GM19025 (cell line): ENCODE results near the gene CACNB1.

ENCODE experiments used
- ATAC-seq: cut with Tn5 transposase; IDR thresholded peaks from one replicate; pipeline ENCODE4 v1.9.1; 2021; ENCODE audit warnings: mild to moderate bottlenecking, low read depth, moderate library complexity; ENCODE audit not compliant: unreplicated experiment

Gene CACNB1

GRCh38 chr17:39153599-39154051 lies 43.8 kb downstream of the CACNB1 start:
- peak; percentile 38 for ATAC-seq

DNA sequence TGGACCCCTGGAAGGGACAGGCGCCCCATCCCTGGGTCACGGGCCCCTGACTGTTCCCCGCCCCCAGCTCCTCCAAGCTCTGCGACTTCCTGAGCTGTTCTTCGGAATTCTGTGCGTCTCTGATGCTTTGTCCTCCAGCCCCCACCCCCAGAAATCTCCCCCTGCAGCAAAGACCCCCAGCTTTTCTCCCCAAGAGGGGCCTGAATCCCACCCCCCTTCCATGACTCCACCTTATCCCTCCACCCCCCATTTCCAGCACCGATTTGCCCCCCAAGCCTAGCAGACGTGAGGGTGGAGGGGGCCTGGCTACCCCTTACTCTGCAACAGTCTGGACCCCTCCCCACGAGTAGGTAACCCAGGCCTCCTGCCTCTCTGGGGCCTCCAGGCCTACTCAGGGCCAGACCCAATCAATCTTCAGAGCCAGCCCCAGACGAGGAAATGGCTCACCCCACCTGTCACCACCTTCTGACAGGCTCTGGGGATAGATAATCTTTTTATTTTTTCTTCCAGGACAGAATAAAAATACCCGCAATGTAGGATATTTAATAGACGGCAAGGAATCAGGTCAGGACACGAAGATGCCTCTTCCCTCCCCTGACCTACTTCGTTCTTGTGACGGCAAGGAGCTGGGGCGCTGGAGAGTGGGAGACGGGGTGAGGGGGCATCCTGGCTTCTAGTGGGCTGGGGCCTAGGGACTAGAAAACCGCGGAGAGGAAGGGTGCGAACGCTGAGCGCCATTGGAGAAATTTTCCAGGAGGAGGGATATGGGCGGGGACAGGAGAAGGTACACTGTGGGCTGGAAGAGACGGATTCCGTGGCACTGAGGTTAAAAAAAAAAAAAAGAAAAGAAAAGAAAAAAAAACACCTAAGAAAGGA lies 45.3 kb downstream of the CACNB1 start:
- ATAC-seq = no peak

- ATAC-seq = no peak
Measured at GRCh38 chr17:39151150-39151942, 46.1 kb downstream of the CACNB1 start, which contains the start of gene PLXDC1. Gene PLXDC1 (minus strand): TSS chr17:39151637. CDS start chr17:39151437, 200 bp downstream.

GRCh38 chr17:39150795-39151149 lies 46.7 kb downstream of the CACNB1 start:
- no peak for ATAC-seq

DNA sequence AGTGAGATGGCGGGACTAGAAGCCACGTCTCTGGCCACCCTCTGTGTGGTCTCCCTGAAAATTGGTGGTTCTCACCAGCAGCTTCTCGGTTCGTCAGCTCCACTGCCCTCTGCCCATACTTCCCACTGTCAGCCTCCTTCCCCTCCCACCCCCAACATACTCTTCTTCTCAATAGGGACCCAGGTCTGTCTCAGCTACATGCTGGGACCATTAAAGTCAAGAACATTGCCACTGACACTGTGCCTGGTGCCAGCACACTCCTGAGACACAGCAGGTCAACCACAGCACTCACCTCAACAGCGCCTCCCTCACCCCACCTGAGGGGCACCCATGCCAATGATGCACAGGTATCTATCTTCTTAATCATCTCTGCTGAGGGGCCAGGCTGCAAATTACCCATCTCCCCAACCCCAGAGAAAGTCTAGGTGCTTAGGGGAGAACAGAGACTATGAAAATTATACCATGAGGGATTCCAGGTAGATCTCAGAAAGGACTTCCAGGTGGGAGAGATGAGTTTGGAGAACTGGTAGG lies 47.3 kb downstream of the CACNB1 start:
- ATAC-seq = no peak

GRCh38 chr17:39147221-39148185 lies 50.0 kb downstream of the CACNB1 start:
- no peak for ATAC-seq

GRCh38 chr17:39146273-39146672 lies 51.2 kb downstream of the CACNB1 start:
- no peak for ATAC-seq

- no peak for ATAC-seq
Measured at GRCh38 chr17:39145143-39145542, 52.3 kb downstream of the CACNB1 start.

GRCh38 chr17:39144416-39144840 lies 53.0 kb downstream of the CACNB1 start:
- no peak for ATAC-seq

DNA sequence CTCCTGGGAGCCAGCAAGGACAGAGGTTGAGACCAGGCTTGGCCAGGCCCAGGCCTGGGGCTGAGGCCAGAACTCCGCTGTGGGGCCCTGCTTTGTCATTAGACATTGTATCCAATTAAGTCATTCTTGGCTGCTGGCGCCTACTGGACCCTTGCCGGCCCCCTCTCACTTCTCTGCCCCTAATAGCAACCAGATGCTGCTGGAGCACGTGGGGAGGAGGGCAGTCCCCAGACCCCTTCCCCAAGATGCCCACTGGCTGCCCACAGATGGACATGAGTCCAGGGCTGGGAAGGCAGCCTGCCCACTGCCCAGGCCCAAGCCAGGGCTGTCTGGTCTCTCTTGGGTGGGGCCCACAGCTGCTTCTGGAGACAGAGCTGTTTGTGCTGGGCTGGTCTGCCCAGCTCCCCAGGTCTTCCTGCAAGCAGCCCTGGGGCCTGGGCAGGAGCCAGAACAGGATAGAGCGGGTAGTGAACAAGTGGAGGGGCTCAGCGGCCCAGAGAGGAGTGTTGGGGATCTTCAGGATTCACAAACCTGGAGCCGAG lies 53.8 kb downstream of the CACNB1 start:
- no peak for ATAC-seq

DNA sequence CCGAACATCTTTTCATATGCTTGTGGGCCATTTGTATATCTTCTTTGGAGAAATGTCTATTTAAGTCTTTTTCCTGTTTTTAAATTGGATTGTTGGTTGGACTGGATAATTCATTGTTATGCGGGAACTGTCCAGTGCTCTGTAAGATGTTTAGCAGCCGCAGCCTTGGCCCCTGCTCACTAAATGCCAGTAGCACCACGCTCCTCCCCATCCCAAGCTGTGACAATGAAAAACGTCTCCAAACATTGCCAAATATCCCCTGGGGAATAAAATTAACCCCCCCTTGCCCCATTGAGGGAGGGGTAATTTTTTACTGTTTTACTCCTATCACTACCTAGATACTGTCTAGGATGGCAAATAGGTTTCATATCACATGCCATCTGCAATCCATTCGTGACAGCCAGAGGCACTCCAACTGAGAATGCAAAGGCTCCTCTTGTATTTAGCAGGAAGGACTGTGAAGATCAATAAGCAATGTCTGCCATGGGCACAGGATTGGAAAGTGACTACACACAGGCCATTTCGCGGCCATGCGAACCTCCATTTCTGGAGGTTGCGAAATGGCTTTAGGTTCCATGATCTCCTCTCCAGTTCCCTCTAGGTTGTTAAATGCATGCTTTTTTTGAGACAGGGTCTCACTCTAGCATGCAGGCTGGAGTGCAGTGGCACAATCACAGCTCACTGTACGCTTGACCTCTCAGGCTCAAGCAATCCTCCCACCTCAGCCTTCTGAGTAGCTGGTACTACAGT lies 55.4 kb downstream of the CACNB1 start:
- no peak for ATAC-seq

- no peak for ATAC-seq
Measured at GRCh38 chr17:39141294-39141693, 56.2 kb downstream of the CACNB1 start.

DNA sequence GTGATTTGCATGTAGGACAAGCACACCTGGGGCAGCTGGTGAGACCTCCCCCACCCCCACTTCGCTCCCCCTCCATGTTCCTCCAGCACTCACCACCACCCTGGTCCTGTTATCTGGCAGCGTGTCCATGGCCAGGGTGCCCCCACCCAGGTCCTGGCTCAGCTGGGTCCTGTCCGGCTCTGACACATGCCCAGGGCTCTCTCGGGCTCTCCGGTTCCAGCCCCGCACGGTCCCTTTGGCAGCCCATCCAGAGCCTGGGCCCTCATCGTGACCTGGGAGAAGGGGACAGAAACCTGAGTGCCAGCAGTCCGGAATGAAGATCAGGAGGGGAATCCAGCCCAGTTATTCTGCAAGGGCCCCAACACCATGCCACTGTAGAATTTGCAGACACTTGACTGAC lies 57.9 kb downstream of the CACNB1 start:
- ATAC-seq = no peak

DNA sequence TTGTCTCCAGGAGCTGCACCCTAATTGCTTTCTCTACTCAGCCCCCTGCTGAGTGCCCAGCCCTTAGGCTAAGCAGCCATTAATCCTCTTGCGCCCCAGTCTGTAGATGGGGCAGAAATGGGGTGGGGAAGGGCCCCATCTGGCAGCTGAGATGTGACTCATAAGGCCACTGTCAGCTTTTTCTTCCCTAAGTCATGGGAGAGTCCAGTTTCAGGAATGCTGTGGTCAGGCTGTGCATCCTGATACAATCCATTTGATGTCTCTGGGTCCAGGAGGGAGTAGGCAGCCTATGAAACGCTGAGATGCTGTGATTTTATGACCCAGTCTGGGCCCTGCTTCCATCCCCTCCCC lies 58.3 kb downstream of the CACNB1 start:
- no peak for ATAC-seq

DNA sequence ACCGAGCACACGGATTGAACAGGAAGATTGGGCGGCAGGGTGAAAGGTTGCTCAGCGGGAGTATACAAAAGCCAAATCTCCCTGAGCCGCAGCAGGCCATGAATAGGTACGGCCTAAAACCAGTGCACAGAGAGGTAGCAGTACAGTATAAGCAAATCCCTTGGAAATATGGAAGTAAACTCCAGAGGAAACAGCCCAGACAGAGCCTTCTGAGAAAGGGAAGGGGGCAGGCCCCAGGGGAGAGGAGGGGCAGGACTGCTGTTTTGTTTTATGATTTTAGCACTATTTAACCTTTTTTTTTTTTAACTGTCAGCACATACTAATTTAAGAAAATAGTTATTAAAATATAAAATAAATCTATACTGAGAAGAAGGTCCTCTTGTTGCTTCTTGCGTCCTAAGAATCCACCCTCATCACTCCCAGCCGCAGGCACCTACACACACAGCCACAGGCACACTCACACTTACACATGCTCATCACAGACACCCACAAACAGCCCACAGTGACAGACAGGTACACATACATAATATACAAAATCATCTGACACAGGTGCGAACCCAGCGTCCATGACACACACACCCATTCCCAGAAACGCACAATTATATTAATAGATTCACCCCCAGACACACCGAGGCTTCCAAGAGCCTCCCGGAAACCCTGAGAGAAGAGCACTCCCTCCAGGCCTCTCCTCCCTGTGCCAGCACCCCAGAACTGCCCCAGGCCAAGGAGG lies 58.9 kb downstream of the CACNB1 start:
- no peak for ATAC-seq

GRCh38 chr17:39134878-39135277 lies 62.6 kb downstream of the CACNB1 start:
- no peak for ATAC-seq

GRCh38 chr17:39132192-39132610 lies 65.3 kb downstream of the CACNB1 start:
- ATAC-seq = no peak

DNA sequence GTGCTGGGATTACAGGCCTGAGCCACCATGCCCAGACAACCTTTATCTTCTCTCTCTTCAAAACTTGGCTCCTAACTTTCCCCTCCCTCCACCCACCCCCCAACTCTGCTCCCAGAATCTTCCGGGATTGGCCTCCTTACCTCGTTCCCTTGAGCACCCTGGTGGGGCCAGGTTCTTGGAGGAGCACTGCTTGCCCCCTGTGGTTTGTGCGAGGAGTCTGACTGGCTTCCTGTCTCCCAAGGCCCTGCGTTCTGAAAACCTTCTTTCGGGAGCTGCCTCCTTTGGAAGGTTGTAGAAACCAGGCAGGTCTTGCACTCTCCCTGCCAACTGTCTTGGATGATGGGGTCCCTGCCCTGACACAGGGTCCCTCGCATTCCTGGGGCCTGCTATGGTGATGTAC lies 65.9 kb downstream of the CACNB1 start:
- ATAC-seq = no peak

GRCh38 chr17:39130205-39130604 lies 67.3 kb downstream of the CACNB1 start:
- no peak for ATAC-seq
